Activated T-helper 1 cell treated with anti-CD3 and anti-CD28 coated beads, Interleukin-12 subunit alpha, Interleukin-12 subunit beta, Interleukin-2, Interleukin-4 antibody, amounts not matched to agents 30 ng/mL and 10 ng/mL and 1 ng/mL, durations not matched to agents 14 hours and 24 hours and 36 hours (primary cell): ENCODE data around the gene CC2D1B. TPM values are rescaled to one million over a fixed set of nuclear protein-coding genes. Genes with fewer than 3 reads are reported as not detected.

Experiments
- DNase-seq: peaks from one replicate; pipeline ENCODE4 v3.0.0; 2021; ENCODE audit warnings: low spot score
- H3K27ac Mint-ChIP-seq: one replicate; pipeline ENCODE4 v1.8.0; 2021; ENCODE audit warnings: mild to moderate bottlenecking, mixed read lengths
- H3K27me3 Mint-ChIP-seq: one replicate; pipeline ENCODE4 v1.8.0; 2022; ENCODE audit warnings: mild to moderate bottlenecking, moderate library complexity, mixed read lengths; ENCODE audit not compliant: insufficient read depth
- H3K36me3 Mint-ChIP-seq: one replicate; pipeline ENCODE4 v1.8.0; 2021; ENCODE audit warnings: low read depth, mixed read lengths
- H3K4me1 Mint-ChIP-seq: one replicate; pipeline ENCODE4 v1.8.0; 2021; ENCODE audit warnings: low read depth, mixed read lengths
- H3K4me3 Mint-ChIP-seq: one replicate; pipeline ENCODE4 v1.8.0; 2021; ENCODE audit warnings: mild to moderate bottlenecking, moderate library complexity, mixed read lengths
- H3K9me3 Mint-ChIP-seq: one replicate; pipeline ENCODE4 v1.8.0; 2021; ENCODE audit warnings: mixed read lengths
- intact Hi-C: fragments of 100-400 bp; cut with micrococcal nuclease; formaldehyde crosslinking; loops from one replicate; pipeline ENCODE4 v1.15.1; 2024
- total RNA-seq: library from RNA; stranded (reverse); gene quantifications from 2 replicates; pipeline ENCODE4 v1.2.3, GENCODE V29; 2022

CC2D1B gene
- total RNA-seq, 1 donor from 2014 or later: 42.3 TPM

DNA sequence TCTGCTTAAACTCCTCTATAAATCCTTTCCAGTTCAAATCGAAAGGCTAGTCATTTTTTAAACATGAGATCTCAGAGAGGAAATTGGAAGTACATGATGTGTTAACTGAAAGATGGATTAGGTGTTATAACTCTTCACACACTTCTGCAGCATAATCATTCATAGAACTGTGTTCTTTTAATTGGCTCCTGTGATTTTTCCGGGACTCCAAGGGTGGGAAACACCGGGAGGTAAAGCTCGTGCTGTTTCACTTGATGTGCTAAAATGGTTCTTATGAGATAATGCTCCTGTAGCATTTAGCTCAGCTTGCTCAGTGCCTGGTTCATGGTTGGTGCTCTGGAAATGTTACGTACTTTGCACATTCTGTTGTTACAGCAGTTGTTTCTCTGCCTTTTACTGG is 40.2 kb downstream of the CC2D1B start:
- no peaks in the 10 kb centered on the region for H3K36me3 Mint-ChIP-seq

DNA sequence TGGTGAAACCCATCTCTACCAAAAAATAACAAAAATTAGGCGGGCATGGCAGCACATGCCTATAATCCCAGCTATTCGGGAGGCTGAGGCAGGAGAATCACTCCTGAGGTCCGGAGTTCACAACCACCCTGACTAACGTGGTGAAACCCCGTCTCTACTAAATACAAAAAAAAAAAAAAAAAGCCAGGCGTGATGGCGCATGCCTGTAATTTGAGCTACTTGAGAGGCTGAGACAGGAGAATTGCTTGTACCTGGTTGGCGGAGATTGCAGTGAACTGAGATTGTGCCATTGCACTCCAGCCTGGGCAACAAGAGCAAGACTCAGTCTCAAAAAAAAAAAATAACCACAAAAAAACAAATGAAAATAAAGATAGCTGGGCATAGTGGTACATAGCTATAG is 42.3 kb downstream of the CC2D1B start:
- Mint-ChIP-seq H3K4me1 (no peaks in the 10 kb centered on the region), H3K4me3 (no peak overlapping the region), H3K9me3 (no peaks in the 10 kb centered on the region), H3K27ac (no peak overlapping the region), H3K36me3 (no peaks in the 10 kb centered on the region), H3K27me3 (peaks cover 2% of the 10 kb centered on the region)
- no peak for DNase-seq
- intact Hi-C loops: no loop called here

More for the DNA sequence above, 40.2 kb downstream of the CC2D1B start:
- intact Hi-C loops: no loop called here
- Mint-ChIP-seq H3K4me3 (no peak overlapping the region), H3K4me1 (no peaks in the 10 kb centered on the region), H3K27me3 (peaks cover under 1% of the 10 kb centered on the region), H3K27ac (no peak overlapping the region), H3K9me3 (no peaks in the 10 kb centered on the region)
- DNase-seq: no peak

DNA sequence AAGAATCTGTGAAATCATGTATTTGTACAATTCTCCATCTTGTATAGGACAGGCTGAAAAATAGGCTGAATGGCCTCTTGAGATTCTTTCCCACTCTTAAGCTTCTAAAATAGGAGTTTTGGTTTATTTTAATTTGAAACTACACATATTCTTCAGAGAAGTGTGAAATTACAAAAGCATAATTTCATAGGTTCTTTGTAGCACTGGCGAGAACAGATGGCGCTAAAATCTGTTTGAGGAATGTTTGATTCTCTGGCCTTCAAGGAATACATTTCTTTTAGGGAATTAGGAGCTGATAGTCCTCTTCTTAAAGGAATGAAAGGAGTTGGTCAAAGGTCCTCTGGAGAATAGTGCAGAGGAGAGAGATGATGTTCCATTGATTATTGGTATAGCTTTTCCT is 44.9 kb downstream of the CC2D1B start:
- Mint-ChIP-seq H3K4me1 (no peaks in the 10 kb centered on the region), H3K4me3 (no peak overlapping the region), H3K27ac (no peak overlapping the region), H3K27me3 (peaks cover 2% of the 10 kb centered on the region), H3K9me3 (no peaks in the 10 kb centered on the region), H3K36me3 (no peaks in the 10 kb centered on the region)
- intact Hi-C loops: no loop called here
- DNase-seq: no peak

DNA sequence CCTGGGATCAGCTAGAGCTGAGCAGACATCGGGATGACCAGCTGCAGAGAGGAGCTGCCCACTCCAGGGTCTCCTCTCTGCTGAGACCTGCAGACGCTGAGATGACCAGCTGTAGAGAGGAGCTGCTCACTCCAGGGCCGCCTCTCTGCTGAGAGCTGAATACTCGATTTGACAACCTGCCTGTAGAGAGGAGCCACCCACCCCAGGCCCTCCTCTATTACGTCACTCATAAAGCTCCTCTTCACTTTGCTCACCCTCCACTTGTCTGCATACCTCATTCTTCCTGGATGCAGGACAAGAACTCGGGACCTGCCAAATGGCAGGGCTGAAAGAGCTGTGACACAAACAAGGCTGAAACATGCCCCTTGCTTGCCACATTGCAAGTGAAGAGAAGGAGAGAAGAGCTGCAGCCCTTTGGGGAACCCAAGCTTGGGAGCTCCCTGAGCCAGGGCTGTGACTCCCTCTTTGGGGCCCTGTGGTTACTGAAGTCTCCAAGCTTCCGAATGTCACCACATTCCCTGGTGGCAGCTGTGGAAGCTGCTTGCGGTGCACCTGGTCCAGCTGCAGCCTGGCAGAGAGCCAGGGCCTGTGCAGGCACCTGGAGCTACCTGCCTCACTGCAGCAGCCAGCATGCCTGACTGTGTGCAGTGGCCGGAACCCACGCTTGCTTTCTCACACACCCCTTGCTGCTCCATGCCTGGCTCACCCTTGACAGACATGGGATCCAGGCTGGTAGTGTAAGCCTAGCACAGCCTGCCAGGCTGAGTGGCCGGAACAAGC is 59.6 kb downstream of the CC2D1B start:
- Mint-ChIP-seq H3K4me1 (no peaks in the 10 kb centered on the region), H3K27me3 (no peaks in the 10 kb centered on the region), H3K36me3 (no peaks in the 10 kb centered on the region), H3K27ac (no peak overlapping the region), H3K4me3 (no peak overlapping the region), H3K9me3 (no peaks in the 10 kb centered on the region)
- DNase-seq: no peak
- intact Hi-C loops: no loop called here

DNA sequence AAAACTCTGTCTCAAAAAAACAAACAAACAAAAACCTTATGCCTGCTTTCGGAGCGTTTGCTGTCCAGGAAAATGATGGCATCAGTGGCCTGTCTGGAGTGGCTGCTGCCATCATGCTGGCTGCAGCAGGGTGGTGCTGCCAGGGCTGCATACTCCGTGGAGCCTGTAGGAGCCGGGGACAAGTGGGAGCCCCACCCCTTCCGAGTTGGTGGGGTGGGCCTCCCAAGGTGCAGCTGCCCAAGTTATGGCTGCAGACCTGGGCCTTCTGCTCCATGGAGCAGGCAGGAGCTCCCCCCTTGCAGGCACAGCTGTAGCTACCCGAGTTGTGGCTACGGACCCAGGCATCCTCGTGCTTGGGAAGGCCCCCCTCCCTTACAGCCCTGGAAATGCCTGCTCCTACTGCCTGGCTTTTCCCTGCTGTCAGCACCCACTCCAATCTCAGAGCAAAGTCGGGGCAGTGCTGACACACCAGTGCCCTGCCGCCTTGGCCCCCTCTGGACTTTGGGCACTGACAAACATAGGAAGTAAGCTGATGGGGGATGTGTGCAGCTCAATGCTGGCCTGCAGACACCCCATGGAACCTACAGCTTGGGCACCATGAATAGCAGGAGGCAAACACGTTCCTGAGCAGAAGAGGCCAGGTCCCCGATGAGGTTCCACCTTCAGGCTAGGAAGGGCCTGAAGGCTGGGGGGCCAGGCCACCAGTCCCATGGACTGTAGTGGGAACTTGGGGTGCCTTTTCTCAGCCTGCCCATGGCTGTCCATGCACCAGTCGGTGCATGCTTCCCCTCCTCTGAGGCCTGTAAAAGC is 60.4 kb downstream of the CC2D1B start:
- no peaks in the 10 kb centered on the region for H3K4me1 Mint-ChIP-seq
- no peak overlapping the region for H3K4me3 Mint-ChIP-seq
- no peak for DNase-seq
- H3K27ac Mint-ChIP-seq: no peak overlapping the region
- intact Hi-C loops: no loop called here
- H3K36me3 Mint-ChIP-seq: no peaks in the 10 kb centered on the region
- H3K9me3 Mint-ChIP-seq: no peaks in the 10 kb centered on the region
- no peaks in the 10 kb centered on the region for H3K27me3 Mint-ChIP-seq

Other genes starting within 250 kb of the CC2D1B start
- gene ZFYVE9, start 224.1 kb downstream of the CC2D1B start, total RNA-seq: 3.2 and 4.1 TPM in 2 replicates
- 39.6 and 40.3 TPM in 2 replicates for gene ORC1, start 38.2 kb upstream of the CC2D1B start, total RNA-seq
- 103 and 105 TPM in 2 replicates for gene PRPF38A, start 38.4 kb upstream of the CC2D1B start, total RNA-seq
- gene TUT4, start 186.9 kb upstream of the CC2D1B start, total RNA-seq: 62.5 and 67.8 TPM in 2 replicates
- 32.7 and 32.8 TPM in 2 replicates for gene GPX7, start 236.2 kb upstream of the CC2D1B start, total RNA-seq